ENCODE measurements around the gene HSF4.

The HSF4 gene

DNA sequence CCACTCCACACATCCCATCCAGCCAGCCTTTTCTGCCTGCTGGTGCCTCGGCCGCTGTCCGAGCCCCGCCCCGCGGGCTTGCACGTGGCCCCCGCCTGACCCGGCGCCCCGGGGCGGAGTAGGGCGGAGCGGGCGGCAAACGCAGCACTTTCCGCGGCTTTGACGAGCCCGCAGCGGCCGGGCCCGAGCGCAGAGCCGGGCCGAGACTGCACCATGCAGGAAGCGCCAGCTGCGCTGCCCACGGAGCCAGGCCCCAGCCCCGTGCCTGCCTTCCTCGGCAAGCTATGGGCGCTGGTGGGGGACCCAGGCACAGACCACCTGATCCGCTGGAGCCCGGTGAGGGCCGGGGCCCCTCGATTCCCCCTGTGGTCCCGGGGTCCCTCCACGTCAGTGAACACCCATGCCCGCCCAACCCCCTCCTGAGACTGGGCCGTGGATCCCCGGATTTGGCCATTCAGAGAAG is at the start of gene HSF4:
TSS of gene HSF4 (plus strand) at position 147 of the 463 bp plus-strand sequence. CDS start at position 214, 67 bp downstream.
- peak within 1 kb of the TSS; percentile 74 for H3K27ac ChIP-seq
- H3K9ac ChIP-seq, result no peak within 1 kb of the TSS
- no peaks in the 10 kb centered on the region for H3K9me3 ChIP-seq (ENCODE audit: control insufficient read depth, low read length)
- peak within 1 kb of the TSS; percentile 80 for H2AFZ ChIP-seq
- no peaks in the 10 kb centered on the region for H3K36me3 ChIP-seq (ENCODE audit: control insufficient read depth, insufficient read depth, low read length)
- no peaks in the 10 kb centered on the region for H3K27me3 ChIP-seq (ENCODE audit: control insufficient read depth, insufficient read depth, low read length)
- H3K4me2 ChIP-seq (ENCODE audit: low read length), result peak within 1 kb of the TSS; percentile 81
- peaks cover 17% of the 10 kb centered on the region for H3K4me1 ChIP-seq
- H3K79me2 ChIP-seq, result no peaks in the 10 kb centered on the region
- H3K4me3 ChIP-seq (ENCODE audit: low read depth, low read length), result peak within 1 kb of the TSS; percentile 75
- TF ChIP-seq, protein P1, sequence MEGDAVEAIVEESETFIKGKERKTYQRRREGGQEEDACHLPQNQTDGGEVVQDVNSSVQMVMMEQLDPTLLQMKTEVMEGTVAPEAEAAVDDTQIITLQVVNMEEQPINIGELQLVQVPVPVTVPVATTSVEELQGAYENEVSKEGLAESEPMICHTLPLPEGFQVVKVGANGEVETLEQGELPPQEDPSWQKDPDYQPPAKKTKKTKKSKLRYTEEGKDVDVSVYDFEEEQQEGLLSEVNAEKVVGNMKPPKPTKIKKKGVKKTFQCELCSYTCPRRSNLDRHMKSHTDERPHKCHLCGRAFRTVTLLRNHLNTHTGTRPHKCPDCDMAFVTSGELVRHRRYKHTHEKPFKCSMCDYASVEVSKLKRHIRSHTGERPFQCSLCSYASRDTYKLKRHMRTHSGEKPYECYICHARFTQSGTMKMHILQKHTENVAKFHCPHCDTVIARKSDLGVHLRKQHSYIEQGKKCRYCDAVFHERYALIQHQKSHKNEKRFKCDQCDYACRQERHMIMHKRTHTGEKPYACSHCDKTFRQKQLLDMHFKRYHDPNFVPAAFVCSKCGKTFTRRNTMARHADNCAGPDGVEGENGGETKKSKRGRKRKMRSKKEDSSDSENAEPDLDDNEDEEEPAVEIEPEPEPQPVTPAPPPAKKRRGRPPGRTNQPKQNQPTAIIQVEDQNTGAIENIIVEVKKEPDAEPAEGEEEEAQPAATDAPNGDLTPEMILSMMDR (IDR thresholded peaks at IDR 0.05), result no peak

- TF ChIP-seq, protein P1 (IDR thresholded peaks at IDR 0.05), result no peak
- peaks cover 15% of the 10 kb centered on the region for H3K4me1 ChIP-seq
These were observed 49.8 kb upstream of the HSF4 start for GRCh38 chr16:67114793-67115192.

GRCh38 chr16:67115639-67116038 is 48.9 kb upstream of the HSF4 start:
- TF ChIP-seq, protein P1 (IDR thresholded peaks at IDR 0.05), result no peak
- no peak overlapping the region for H3K9ac ChIP-seq
- H3K9me3 ChIP-seq (ENCODE audit: control insufficient read depth, low read length), result no peaks in the 10 kb centered on the region
- H3K27me3 ChIP-seq (ENCODE audit: control insufficient read depth, insufficient read depth, low read length), result no peaks in the 10 kb centered on the region
- no peak overlapping the region for H2AFZ ChIP-seq
- no peak overlapping the region for H3K27ac ChIP-seq
- no peaks in the 10 kb centered on the region for H3K36me3 ChIP-seq (ENCODE audit: control insufficient read depth, insufficient read depth, low read length)
- peaks cover 30% of the 10 kb centered on the region for H3K79me2 ChIP-seq
- H3K4me1 ChIP-seq, result peaks cover 13% of the 10 kb centered on the region
- no peak overlapping the region for H3K4me3 ChIP-seq (ENCODE audit: low read depth, low read length)
- H3K4me2 ChIP-seq (ENCODE audit: low read length), result no peak overlapping the region

More at GRCh38 chr16:67114793-67115192, 49.8 kb upstream of the HSF4 start:
- H3K79me2 ChIP-seq, result peaks cover 39% of the 10 kb centered on the region
- no peaks in the 10 kb centered on the region for H3K36me3 ChIP-seq (ENCODE audit: control insufficient read depth, insufficient read depth, low read length)
- H3K27ac ChIP-seq, result no peak overlapping the region
- no peak overlapping the region for H3K4me2 ChIP-seq (ENCODE audit: low read length)
- no peak overlapping the region for H2AFZ ChIP-seq
- no peaks in the 10 kb centered on the region for H3K27me3 ChIP-seq (ENCODE audit: control insufficient read depth, insufficient read depth, low read length)
- H3K4me3 ChIP-seq (ENCODE audit: low read depth, low read length), result no peak overlapping the region
- no peak overlapping the region for H3K9ac ChIP-seq
- H3K9me3 ChIP-seq (ENCODE audit: control insufficient read depth, low read length), result no peaks in the 10 kb centered on the region

DNA sequence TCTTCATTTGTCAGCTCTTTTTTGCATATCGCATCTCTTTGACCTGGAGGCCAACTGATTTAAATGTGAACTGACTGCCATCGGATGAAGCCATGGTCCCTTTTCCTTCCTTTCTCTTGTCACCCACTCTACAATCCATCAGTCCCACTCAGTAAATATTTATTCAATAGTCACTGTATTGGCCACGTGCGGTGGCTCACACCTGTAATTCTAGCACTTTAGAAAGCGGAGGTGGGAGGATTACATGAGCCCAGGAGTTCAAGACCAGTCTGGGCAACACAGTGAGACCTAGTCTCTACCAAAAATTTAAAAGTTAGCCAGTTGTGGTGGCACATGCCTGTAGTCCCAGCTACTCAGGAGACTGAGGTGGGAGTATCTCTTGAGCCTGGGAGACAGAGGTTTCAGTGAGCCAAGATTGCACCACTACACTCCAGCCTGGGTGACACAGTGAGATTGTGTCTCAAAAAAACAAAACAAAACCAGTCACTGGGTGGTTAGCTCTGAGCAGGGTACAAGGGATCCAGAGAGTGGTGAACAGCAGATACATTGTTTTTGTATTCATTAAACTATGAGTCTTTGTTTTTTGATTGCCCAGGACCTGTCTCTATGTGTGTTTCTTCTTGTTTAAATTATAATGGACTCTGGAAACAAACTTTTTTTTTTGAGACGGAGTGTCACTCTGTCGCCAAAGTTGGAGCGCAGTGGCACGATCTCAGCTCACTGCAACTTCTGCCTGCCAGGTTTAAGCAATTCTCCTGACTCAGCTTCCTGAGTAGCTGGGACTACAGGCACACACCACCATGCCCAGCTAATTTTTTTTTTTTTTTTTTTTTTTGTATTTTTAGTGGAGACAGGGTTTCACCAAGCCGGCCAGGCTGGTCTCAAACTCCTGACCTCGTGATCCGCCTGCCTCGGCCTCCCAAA is 47.9 kb upstream of the HSF4 start:
- Histone ChIP-seq H3K9ac (no peak overlapping the region), H3K9me3 (ENCODE audit: control insufficient read depth, low read length) (no peaks in the 10 kb centered on the region), H2AFZ (no peak overlapping the region), H3K27me3 (ENCODE audit: control insufficient read depth, insufficient read depth, low read length) (no peaks in the 10 kb centered on the region), H3K4me1 (peaks cover 4% of the 10 kb centered on the region), H3K4me3 (ENCODE audit: low read depth, low read length) (no peak overlapping the region), H3K79me2 (peaks cover 20% of the 10 kb centered on the region), H3K27ac (no peak overlapping the region), H3K36me3 (ENCODE audit: control insufficient read depth, insufficient read depth, low read length) (no peaks in the 10 kb centered on the region), H3K4me2 (ENCODE audit: low read length) (no peak overlapping the region)
- TF ChIP-seq, protein P1 (IDR thresholded peaks at IDR 0.05), result no peak

Data from parathyroid adenoma (tissue), 2 donors.